Superior temporal gyrus (tissue), 1 donor: ENCODE data around the gene PHC3.

Experiments
- DNase-seq: peaks from one replicate; pipeline ENCODE4 v3.0.0-alpha.2; 2016; ENCODE audit errors: extremely low spot score

Gene PHC3

DNA sequence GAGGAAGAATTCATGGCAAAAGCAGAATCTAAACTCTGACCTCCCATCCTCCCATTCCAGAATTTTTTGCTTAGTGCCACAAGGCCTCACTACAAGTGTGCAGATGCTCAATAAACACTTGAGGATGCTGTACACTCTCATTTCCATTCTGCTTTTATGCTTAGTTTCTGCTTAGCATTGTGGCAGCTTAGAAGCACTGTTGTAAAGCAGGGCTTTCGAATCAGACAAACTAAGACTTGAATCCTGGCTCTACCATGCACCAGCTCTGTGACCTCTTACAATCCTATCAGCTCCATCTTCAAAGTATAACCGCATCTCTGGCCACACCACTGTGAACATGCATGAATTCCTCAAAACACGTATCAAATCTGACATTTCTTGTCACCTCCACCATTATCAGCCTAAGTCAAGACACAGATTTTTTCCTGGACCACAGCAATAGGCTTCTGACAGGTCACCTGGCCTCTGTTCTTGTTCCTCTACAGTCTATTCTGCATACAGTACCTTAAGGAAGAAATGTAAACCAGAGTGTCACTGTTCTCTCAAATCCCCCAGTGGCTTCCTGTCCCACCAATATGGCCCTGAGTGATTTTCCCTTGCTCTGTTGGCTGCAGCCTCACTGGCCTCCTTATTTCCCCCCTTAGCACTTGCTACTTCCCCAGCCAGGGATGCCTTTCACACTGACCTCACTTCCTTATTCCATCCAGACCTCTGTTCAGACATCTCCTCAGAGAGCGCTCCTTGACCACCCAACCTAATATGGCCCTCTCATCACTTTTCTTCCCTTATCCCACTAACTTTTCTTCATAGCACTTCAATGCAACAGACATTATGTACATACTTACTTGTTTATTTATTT lies 8.1 kb upstream of the PHC3 start:
- no peak for DNase-seq

DNA sequence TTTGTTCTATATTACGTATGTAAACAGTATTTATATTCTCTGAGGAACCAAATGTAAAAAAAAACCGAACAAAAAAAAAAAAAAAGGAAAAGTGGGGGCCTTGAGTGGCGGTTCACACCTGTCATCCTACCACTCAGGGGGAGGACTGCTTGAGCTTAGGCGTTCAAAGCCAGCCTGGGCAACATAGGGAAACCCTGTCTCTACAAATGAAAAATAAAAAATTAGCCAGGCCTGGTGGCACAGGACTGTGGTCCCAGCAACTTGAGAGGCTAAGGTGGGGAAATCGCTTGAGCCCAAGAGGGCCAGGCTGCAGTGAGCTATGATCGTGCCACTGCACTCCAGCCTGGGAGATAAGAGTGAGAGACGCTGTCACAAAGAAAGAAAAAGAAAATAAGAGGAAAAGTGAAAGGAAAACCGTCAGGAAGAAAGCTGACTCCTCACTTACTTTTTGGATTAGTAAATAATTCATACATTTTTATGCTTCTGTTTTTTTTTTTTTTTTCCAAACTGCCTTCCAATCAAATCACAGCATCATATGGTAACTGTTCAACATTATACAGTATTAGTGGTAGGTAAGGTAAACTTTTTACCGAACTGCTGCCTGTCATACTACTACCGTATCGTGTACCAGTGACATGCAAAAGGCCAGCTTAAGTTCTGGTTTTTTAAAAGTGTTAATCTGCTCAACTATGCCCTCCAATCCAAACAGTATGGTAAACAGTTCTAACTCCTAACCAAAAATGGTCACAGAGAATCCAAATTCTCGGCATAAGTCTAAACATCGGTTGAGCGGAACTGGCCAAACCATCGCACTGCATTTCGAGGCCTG lies 1.2 kb downstream of the PHC3 start:
- DNase-seq, result no peak

DNA sequence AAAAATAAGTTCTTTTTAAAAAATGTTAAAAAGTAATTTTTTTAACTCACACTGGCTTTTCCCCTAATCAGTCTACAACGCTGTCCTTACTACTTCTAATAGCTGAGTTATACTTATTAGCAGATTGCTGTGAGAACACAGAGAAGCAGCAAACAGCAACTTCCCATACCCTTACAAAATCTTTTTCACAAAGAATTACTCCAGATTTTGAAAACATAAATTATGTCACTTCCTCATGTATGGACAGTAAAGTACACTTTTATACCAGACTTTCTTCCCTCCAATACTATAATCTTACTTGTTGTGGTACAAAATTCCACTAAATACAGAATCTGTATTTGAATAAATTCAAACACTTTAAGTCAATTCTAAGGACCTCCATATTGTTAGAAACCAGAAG lies 2.1 kb downstream of the PHC3 start:
- DNase-seq, result no peak

DNA sequence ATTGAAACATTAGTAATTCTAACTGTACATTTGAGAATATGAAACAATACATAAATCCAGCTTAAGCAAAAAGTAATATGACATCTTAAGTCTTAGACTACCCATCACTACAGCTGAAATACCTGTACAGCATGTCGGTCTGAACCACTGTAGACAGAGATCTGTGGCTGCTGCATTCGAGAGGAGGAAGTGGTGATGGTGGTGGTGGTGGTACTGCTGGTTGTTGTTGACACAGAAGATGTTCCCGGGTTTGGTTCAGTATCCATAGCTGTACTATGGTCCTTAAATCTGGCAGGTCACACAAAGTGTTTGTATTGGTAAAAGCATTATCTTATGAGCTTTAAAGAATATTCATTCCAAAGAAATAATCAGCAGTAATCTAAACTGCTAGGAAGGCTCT lies 2.9 kb downstream of the PHC3 start:
- no peak for DNase-seq

DNA sequence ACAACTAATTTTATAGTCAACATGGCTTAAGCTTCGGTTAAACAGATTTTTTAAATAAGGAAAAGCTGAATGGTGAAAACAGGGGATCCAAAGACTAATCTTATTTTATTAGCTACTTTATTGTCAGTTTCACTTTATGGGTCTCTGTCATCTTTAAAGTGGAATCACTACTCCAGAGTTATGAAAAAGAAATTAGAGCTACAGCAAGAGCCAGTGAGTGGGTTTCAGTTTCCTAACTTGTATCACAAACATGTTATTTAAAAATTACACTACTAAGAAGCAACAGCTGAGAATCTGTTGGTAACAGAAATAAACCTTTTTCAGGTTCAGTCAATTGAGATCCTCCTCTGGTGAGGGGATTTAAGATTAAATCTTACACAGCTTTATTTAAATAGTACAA lies 10.0 kb downstream of the PHC3 start:
- DNase-seq, result no peak

DNA sequence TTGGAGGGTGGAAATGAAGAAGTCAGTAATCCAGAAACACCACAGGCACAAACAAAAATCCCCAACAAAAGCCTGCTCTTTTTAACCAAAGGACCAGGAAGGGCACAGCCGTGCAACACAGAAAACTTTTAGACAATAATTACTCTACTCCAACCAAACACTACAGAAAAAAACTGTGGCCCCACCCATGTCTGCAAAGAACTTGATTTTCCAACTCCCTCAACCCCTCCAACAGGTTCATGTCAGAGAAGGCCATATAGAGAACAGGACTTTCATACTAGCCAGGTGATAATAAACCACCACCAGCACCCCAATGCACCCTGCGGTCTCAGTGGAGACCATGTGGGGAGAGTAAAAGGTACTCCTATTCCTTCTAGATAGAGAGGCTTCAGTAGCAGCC lies 16.8 kb downstream of the PHC3 start:
- no peak for DNase-seq

DNA sequence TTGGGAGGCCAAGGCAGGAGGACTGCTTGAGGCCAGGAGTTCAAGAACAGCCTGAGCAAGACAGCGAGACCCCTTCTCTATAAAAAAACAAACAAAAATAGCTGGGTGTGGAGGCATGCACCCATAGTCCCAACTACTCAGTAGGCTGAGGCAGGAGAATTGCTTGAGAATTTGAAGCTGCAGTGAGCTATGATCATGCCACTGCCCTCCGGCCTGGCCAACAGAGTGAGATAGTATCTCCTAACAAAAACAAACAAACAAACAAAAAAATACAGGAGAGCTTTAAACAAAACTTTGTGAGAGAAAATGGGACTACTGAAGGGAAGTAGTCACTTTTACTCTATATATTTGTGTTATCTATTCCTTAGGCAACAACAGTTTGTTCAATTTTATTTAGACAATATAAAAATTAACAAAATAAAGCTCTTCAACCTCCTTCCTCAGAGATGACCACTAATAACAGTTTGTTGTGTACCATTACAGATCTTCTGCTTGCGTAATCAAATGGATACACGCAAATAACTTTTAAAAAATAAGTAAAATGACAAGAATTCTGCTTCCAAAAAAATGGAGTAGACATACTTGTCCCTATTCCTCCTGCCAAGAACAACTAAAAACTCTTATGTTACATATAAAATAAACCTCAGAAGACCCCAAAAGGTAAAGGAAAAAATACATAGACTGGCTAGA lies 17.4 kb downstream of the PHC3 start:
- DNase-seq, result no peak

DNA sequence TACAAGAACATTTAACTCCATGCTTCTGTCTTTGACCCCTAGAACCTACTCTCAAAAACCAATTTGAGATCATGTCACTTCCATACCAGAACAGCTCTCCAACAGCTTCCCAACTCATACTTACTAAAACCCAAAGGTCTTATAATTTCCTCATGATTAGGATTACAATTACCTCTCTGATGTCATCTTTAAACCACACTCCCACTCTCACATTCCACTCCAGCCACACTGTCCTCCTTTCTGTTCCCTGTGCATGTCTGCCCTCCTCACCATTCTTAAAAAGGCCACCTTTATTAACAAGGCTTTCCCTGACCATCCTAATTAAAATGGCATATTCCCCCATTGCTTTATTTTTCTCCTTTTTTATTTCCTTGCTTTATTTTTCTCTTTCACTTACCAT lies 18.9 kb downstream of the PHC3 start:
- no peak for DNase-seq

DNA sequence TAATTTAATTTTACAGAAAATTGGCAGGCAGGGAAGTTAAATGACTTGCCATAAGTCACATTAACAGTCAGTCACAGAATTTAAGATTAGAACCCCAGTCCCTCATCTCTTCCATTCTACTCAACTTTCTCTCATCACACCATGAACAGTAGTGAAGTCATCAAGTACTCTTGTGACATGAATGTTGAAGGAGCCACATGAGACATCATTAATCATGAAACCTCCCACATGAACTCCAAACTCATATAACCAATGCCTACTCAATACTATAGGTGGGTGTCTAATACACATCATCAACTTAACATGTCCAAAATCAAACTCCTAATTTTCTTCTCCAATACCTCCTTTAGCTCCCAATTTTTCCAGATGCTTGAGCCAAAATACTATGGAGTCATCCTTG lies 19.5 kb downstream of the PHC3 start:
- DNase-seq, result no peak

DNA sequence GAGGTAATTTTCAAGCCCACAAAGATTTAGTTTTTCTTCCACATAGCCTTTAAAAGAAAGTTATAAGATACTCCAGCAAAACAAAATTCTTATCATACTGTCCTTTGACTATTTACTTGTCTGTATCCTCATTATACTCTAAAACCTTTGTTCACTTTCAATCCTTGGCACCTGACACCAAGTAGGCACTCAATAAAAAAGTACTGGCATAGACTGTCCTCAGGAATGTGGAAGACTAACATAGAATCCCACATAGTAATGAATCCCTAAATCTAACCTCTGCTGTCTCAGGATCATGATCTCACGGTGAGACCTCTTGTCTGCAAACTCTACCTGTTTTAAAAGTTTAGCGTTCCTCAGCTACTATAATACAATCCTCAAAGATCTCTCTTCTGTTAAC lies 21.6 kb downstream of the PHC3 start:
- no peak for DNase-seq

DNA sequence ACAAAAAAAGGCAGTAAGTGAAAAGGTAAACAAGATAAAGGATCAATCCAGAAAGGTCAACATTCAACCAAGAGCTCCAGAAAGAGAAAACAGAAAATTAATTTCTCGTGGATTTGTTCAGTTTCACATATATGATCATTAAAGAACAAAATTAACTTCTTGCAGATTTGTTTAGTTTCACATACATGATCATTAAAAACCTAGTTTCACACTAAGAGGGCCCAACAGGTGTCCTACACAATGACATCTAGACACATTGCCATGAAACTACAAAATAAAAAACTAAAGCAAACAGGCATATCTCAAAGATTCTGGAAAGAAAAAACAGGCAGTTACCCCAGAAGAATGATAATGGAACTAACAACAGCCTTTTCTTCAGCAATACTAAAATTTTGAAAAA lies 22.1 kb downstream of the PHC3 start:
- no peak for DNase-seq

DNA sequence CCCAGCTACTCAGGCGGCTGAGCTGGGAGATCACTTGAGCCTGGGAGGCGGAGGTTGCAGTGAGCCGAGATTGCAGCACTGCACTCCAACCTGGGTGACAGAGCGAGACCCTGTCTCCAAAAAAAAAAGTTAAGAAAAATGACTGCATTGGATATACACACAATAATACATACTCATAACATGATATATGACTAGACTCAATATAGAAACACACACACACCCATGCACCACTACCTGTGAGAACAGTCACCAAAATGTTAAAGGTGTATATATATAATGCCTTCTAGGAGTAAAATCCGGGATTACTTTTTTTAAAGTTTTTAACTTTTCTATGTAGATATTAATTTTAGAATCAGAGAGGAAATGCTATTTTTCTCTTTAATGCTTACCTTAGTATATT lies 25.9 kb downstream of the PHC3 start:
- DNase-seq, result no peak

DNA sequence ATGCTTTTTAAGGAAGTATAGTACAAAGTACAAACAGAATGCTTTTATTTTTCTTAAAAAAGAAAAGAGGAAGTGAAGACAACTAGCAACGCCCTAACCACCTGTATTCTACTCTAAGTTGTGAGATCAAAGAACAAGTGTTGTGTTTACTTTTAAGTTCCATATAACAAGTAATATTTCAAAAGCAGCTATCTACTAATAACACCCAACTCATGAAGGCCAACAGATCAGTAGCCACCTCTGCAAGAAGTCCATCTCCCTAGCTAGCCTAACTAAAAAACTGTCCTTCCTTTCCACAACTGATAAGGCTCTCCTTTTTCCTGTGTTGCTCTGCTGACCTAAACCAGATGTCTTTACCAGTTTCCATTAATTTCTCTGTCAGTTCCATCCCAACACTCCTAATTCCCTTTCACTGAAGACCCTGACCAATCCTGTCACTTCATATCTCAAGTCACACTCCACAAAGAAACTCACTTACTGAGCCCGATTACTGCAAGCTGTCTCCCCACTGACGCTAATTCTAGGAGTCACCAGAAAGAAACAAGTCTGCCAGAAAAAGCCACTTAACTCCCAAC lies 26.9 kb downstream of the PHC3 start:
- DNase-seq, result no peak

DNA sequence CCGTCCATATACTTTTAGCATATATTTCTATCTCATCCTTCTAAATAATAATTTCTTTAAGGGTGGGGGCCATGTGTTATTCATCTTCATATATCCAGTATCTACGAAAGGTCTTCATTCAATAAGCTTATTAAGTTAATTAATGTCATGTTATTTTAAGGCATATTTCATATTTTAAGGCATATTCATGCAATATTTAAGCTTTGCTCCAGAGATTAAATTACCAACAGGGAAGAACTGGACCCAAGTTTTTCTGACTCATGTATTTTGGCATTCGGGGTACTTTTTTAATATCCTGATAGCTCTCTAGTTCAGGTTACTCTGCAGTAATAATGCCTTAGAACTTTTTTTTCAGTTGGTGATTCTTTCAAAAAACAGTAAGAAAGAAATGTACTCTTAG lies 27.4 kb downstream of the PHC3 start:
- DNase-seq, result no peak

DNA sequence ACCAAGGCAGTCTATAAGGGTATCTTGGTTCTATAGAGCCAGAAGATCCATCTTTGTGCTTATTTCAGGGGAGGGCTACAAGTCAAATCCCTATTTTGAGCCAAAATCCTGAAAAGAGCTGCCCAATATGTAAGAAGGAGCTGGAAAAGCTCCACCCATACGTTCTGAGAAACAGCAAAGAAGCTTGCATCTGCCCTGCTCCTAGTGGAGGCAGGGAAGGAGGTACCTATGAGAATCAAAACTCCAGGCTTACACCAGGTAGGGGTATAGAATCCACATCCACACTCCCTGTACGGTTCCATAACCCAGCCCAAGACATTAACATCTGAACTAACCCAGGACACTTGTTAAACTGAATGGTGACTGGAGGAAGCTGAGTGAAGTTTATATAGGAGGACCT lies 30.0 kb downstream of the PHC3 start:
- DNase-seq, result no peak

DNA sequence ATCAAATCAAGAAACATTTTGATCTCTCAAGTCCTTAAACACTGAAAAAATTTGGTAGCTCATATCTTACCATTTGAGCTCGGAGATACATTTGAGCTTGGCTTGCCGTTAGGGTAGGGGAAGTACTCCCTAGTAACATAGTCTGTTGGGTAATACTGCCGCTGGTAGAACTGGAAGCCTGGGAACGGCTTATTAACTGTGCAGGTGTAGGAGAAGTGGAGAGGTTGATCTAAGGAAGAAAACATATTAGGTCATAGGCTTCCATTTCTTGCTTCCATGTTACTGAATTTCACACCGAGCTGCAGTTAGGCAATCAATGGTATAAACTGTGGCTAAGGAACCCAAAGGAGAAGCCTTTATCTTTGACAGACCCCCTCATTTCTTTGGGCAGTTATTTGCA lies 32.5 kb downstream of the PHC3 start:
- DNase-seq, result no peak

DNA sequence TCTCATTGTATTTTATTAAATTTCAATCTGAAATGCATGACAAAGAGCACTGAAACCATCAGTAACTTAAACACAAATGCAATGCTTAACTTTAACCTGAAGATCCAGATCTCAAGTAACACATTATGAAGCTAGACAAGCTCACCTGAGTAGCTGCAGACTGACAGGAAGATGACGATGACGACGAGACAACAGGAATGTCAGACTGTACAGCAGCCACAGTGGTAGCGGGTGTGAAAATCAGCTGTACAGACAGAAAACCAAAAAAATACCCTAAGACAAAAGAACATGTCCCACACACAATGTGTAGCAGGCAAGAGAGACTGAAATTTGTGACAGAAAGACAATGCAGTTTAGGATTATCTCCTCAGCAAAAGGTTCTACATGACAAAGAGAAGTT lies 36.3 kb downstream of the PHC3 start:
- DNase-seq, result no peak

DNA sequence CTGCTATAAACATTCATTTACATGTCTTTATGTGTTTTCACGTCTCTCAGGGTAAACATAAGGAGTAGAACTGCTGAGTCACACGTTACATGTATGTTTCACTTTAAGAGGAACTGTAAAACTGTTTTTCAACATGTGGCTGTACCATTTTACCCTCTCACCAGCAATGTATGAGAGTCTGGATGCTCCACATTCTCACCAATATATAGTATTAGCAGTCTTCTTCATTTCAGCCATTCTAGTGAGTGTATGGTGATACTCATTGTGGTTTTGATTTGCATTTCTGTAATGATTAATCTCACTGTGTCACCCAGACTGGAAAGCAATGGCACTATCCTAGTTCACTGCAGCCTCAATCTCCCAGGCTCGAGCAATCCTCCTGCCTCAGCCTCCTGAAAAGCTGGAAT lies 37.1 kb downstream of the PHC3 start:
- no peak for DNase-seq

DNA sequence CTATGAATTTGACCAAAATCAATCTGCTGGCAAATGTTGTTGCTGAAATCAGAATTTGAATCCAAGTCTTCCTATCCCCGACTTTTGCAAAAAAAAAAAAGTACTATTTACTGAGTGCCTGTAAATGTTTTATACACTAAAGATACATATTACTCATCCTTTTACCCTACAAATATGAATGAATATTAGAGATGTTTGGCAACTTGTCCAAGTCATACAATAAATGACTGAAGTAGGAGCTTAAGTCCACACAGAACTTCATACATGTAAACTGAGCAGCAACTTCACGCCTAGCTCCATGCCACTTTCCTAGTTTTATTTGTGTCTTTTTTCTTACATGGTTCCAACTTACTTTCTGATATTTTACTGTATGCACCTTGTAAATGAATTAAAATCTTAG lies 39.2 kb downstream of the PHC3 start:
- DNase-seq, result no peak

DNA sequence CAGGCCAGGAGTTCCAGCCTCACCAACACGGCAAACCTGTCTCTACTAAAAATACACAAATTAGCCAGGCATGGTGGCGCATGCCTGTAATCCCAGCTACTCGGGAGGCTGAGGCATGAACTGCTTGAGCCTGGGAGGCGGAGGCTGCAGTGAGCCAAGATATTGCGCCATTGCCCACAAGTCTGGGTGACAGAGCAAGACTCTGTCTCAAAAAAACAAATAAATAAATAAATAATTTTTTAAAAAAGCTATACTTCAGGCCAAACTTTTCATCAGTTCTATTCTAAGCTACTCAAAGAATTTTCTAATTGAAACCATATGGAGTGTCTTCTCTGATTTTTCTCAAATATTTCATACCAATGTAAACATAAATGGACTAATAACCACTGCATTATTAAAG lies 43.5 kb downstream of the PHC3 start:
- DNase-seq, result no peak

DNA sequence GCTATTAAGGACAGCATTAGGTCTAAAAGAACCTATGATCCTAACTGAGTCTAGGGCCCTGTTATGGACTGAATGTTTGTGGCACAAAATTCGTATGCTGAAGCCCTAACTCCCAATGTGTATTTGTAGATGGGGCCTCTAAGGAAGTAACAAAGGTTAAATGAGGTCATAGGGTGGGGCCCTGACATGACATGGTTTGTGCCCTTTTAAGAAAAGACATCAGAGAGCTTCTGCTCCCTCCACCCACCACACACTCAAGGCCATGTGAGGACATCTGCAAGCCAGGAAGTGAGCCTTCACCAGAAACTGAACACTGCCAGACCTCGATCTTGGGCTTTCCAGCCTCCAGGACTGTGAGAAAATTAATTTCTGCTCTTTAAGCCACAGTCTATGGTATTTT lies 49.2 kb downstream of the PHC3 start:
- no peak for DNase-seq

DNA sequence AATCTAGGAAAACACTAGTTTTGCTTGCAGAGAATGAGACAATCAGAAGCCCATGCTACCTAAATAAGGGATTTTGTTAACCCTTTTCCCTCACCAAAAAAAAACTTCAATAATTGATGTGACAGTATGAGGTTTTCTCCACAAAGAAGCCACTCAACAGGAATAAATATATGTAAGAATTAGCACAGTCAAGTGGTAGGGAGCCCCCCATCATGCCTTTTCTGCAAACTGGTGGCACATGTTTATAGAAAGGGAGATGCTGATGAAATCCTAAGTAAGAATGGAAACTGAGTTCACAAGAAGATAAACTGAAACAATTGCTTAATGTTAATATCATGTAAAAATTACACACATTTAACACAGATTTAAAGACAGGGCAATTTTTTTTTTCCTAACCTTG lies 51.0 kb downstream of the PHC3 start:
- DNase-seq, result no peak
